HUDEP-2 (cell line): ENCODE data around the gene KRT81.

Source experiments
- DNase-seq, 76 experiments: peaks; one replicate each; lab custom pipeline; 2025; ENCODE audit not compliant: unreplicated experiment in 76 of 76; lab: John Stamatoyannopoulos, UW

The KRT81 gene

GRCh38 chr12:52291267-52291935, at the start of gene KRT81:
Gene KRT81, minus strand, starts transcription at chr12:52291534. Its CDS starts 69 bp downstream, at chr12:52291465.
- no peak for DNase-seq

GRCh38 chr12:52338241-52338960, 47.1 kb upstream of the KRT81 start:
- peak in 2 of 76 experiments; percentile 2 to 5 for DNase-seq

GRCh38 chr12:52337054-52337453, 45.7 kb upstream of the KRT81 start:
- no peak for DNase-seq

DNA sequence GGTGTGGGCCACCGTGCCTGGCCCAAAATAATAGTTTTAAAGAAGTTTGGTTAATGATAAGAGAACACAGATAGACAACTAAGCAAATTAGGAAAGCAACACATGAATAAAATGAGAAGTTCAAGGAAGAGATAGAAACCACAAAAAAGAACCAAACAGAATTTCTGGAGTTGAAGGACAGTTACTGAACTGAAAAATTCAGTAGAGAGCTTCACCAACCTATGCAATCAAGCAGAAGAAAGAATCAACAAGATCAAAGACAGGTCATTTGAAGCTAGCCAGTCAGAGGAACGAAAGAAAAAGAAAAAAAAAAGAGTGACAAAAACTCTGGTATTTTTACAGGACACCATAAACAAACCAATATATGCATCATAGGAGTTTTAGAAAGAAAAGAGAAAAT, 45.3 kb upstream of the KRT81 start:
- DNase-seq = no peak

DNA sequence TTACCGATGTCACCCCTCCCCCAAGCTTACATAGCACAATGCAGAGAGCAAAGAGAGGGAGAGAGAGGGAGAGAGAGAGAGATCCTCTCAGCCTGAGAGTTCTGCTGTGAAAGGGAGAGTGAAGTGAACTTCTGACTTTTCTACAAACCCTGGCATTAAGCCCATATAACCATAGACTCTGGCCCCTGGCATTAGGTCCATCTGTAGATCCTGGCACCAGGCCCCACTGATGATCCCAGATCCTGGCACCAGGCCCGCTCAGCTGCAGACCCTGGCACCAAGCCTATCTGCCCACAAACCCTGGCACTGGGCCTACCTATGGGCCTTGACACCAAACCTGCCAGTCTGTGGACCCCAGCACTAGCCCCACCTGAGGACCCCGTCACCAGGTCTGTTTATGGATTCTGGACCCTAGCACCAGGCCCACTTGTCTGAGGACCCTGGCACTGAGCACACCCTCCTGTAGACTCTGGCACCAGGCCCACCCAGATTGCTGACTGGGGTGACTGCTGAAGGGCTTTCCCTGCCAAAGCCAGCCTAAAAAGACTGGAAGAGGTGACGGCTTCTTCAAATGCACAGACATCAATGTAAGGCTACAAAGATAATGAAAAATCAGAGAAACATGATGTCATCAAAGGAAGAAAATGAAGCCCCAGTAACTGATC, 44.4 kb upstream of the KRT81 start:
- DNase-seq = peak in 34 of 76 experiments; percentile 1 to 45 (median 12)

GRCh38 chr12:52334185-52334584, 42.9 kb upstream of the KRT81 start:
- no peak for DNase-seq

GRCh38 chr12:52333321-52333720, 42.0 kb upstream of the KRT81 start:
- no peak for DNase-seq

DNA sequence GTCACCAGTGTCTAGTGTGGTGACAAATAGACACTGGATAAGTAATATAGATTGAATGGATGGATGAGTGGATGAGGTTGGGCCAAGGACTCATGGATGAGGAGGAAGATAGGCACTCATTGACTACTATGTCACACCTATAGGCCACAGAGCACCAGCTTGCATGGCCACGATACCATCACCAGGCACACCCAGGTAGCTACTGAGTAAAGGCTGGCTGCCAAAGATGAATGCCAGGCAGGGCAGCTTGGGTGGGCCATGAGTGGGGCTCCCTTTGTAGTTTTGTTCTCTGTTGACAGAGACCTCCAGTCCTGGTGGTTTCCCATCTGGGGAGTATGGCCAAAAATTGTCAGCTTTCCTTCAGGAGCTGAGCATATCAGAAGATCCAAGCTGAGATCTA, 41.0 kb upstream of the KRT81 start:
- DNase-seq = no peak

GRCh38 chr12:52331833-52332232, 40.5 kb upstream of the KRT81 start:
- no peak for DNase-seq

DNA sequence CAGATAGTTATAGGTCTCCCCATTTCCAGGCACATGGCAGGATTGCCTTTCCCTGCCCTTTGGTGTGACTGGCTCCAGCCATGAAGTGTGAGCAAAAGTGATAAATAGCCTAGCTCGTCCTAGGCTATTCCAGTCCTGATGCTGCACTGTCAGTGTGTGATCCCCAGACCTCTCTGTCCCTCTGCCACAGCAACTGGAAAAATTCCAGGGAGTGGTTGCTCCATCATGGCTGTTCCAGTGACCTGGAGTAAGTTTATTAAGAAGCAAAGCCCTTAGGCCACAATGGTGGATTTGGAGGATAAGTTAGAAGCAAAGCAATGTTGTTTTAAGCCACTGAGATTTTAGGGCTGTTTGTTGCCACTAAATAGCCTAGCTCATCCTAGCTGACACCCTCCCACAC, 39.7 kb upstream of the KRT81 start:
- DNase-seq = no peak

DNA sequence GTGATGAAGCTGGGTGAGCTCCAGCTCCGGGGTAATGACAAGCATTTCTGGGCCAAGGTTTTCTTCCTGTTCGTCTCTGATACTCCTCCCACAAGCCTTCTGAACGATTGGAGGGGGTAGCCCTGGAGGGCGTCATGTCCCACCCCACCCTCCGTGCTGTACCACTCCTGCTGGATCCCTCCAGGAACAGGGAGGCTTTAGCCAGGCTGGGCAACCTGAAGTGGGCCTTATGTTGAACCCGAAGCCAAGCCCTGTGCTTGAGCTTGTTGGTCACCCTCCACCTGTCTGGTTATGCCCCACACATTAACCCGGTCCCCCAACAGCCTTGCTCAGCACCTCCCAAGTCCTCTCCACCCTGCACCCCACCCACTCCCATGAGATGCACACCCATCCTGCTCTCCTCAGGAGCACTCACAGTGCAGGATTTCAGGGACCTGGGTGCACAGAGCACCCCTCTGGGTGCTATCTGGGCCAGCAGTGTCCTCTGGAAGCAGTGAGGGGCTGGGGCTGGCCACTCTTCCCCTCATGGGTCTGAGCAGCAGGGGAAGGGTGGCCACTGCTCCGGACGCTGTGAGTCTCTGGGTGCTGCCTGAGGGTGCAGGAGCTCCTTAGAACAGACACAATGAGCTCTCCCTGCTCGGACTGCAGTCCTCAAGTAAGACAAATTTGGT, 36.6 kb upstream of the KRT81 start:
- no peak for DNase-seq

DNA sequence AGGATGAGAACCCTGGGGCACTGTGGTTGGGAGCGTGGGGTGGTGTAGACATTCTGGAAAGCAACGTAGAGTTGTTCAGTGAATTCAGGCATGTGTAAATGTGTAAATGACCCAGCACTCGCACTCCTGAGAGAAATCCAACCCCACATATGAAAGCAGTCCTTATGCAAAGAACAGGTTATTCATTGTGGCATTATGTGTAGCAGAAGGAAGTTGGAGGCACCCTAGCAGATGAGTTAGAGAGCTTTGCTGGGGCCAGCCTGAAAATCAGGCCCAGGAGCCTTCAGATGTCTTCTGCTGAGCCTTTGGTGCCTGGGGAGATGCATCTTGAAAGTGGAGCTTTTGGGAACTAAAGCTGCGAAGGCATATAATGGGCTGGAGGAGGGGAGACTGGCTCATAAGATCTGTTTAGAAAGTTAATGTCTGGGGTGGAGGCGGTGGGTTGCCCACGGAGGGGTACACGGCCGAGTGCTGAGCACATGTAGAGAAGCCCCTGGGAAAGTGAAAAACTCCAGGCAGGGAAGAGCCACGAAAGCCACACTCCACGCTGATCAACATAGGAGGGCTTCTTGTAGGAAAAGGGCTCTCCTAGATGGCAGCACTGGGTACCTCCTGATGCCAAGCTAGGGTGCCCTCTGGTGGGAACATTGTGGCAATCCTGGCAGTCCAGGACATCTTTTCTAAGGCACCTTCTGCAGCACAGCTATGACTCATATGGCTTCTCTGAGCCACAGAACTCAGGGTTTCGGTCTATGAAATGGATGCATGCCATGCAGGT, 35.9 kb upstream of the KRT81 start:
- peak in 72 of 76 experiments; percentile 17 to 86 (median 63) for DNase-seq

GRCh38 chr12:52324153-52324444, 32.8 kb upstream of the KRT81 start:
- no peak for DNase-seq

- DNase-seq = no peak
Observed at GRCh38 chr12:52323416-52324152, 32.2 kb upstream of the KRT81 start.

DNA sequence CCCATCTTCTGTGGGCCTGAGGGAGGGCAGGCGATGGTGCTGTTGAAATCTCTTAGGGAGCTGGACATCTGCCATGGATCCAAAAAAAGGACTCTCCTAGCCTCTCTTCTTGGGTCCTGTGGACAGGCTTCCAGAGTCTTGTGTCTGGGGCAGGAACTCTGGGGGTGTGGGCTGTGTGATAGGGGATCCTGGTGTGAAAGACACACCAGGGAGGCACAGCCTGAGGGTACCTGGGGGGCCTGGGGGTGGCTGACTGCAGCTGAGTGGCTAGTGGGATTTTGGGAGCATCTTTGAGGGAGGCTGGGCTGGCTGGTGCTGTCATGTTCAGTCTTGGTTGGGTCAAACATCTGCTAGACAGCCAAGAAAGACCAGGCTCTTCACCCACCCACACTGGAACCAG, 31.7 kb upstream of the KRT81 start:
- no peak for DNase-seq

DNA sequence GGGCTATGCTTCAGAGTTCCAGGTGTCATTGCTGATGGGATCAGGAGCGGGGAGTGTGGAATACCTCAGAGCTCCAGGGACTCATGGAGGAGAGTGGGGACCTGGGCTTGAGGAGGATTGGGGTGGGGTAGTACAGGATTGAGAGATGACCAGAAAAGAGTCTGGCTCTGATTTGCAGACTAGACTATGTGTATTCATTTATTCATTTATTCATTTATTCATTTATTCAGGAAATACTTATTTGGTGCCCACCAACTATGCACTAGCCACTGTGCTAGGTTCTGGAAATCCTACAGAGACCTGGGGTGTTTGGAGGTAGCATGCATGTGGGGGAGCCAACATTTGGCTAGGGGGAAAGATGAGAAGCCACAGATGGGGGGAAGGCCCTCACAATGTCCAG, 30.7 kb upstream of the KRT81 start:
- no peak for DNase-seq

- no peak for DNase-seq
Observed at GRCh38 chr12:52321418-52321817, 30.1 kb upstream of the KRT81 start.

DNA sequence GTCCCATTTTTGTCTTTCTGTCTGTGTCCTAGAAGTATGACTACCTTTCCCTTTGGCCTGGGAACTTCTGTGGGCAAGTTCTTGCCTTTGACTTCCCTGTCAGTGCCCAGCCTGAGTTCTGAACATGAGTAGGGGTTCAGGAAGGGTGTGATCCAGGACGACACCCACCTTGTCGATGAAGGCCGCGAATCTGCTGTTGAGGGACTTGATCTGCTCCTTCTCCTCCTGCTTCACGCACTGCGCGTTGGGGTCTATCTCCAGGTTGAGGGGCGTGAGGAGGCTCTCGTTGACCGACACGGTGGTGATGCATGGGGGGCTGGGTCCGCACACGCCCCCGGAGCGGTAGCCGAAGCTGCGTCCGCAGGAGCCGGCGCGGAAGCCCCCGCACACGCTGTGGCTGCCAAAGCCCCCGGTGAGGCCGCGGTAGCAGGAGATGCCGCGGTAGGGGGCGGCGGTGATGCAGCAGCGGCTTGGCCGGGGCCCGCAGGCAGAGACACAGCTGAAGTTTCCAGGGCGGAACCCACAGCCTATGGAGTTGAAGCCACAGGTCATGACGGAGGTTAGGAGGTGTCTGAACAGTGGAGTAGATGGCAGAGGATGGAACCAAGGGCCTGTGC, 29.6 kb upstream of the KRT81 start, which contains the start of gene KRT83:
TSS of gene KRT83 (minus strand) at position 615 of the 617 bp plus-strand sequence. CDS start at position 552, 63 bp downstream.
- DNase-seq = no peak

DNA sequence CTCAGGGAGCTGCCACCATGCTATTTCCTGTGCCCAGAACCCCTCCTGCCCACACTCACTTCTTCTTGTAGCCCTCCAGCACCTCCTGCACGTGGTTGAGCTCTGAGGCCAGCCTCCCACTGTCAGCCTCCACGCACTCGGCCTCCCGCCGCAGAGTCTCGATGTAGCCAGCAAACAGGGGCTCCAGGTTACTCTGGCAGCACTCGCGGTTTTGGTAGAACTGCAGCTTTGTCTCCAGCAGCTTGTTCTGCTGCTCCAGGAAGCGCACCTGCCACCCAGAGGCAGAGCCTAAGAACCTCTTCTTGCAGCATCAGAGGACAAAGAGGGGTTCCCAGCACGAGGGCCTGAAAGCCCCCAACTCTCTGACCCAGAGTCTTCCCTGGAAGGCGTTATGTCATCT, 27.8 kb upstream of the KRT81 start:
- no peak for DNase-seq
